Vagina (tissue), 2 donors: ENCODE data around the gene SYNE1.

Source experiments
- CTCF ChIP-seq, 3 experiments: fragments of 450-650 bp in 2 of 3; fragments of 200-600 bp in 1 of 3; sonication (generic) in 1 of 3; IDR thresholded peaks; one replicate each; pipeline ENCODE4 v1.5.1; 2017 to 2019; ENCODE audit warnings: antibody characterized with exemption in 3 of 3, mild to moderate bottlenecking in 2 of 3, moderate library complexity in 2 of 3
- POLR2A ChIP-seq, 2 donors: fragments of 450-650 bp; IDR thresholded peaks; one replicate each; pipeline ENCODE4 v1.6.1; 2017; ENCODE audit warnings: antibody characterized with exemption in 2 of 2, mild to moderate bottlenecking in 2 of 2, moderate library complexity in 2 of 2
- POLR2AphosphoS5 ChIP-seq, 2 donors: sonication (generic); formaldehyde crosslinking; IDR thresholded peaks; one replicate each; pipeline ENCODE4 v1.9.0; 2017; ENCODE audit warnings: antibody characterized with exemption in 2 of 2, mild to moderate bottlenecking in 2 of 2, low read depth in 1 of 2; ENCODE audit not compliant: insufficient read depth in 1 of 2

- TF ChIP-seq POLR2A (IDR thresholded peaks at IDR 0.05): no peak
- TF ChIP-seq POLR2AphosphoS5 (IDR thresholded peaks at IDR 0.05; ENCODE audit: insufficient read depth in 1 of 2, low read depth in 1 of 2): no peak
- TF ChIP-seq CTCF (IDR thresholded peaks at IDR 0.05): no peak
Measured at GRCh38 chr6:152119831-152120230, 517.3 kb downstream of the SYNE1 start.
